Measurements from ENCODE around the gene LDLRAD4.

GRCh38 chr18:13279181-13280069 is 60.9 kb downstream of the LDLRAD4 start:
- TF ChIP-seq, protein P1, sequence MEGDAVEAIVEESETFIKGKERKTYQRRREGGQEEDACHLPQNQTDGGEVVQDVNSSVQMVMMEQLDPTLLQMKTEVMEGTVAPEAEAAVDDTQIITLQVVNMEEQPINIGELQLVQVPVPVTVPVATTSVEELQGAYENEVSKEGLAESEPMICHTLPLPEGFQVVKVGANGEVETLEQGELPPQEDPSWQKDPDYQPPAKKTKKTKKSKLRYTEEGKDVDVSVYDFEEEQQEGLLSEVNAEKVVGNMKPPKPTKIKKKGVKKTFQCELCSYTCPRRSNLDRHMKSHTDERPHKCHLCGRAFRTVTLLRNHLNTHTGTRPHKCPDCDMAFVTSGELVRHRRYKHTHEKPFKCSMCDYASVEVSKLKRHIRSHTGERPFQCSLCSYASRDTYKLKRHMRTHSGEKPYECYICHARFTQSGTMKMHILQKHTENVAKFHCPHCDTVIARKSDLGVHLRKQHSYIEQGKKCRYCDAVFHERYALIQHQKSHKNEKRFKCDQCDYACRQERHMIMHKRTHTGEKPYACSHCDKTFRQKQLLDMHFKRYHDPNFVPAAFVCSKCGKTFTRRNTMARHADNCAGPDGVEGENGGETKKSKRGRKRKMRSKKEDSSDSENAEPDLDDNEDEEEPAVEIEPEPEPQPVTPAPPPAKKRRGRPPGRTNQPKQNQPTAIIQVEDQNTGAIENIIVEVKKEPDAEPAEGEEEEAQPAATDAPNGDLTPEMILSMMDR (IDR thresholded peaks at IDR 0.05; ENCODE audit: insufficient read depth, low read length, poor library complexity, severe bottlenecking) = no peak
- no peak for TF ChIP-seq EZH2phosphoT487 (conservative IDR thresholded peaks at IDR 0.05; ENCODE audit: low read length)

Data from SU-DHL-6 (cell line).